Body of pancreas (tissue), 4 donors: Measurements from ENCODE around the gene PGS1. TPM values are rescaled to one million over a fixed set of nuclear protein-coding genes. Genes with fewer than 3 reads are reported as not detected.
A peak's percentile ranks its signal among the peaks of the same experiment; 100 is the strongest.

Source experiments
- ATAC-seq: fragments of 150-250 bp; one replicate; pipeline ENCODE4 v1.9.1; 2016
- DNase-seq, 4 donors: peaks; one replicate each; pipeline ENCODE4 v3.0.0-alpha.2; 2019
- H3K27ac ChIP-seq, 4 donors: fragments of 200-600 bp; sonication (generic); 1 replicate in 3 of 4; 2 replicates in 1 of 4; pipeline versions ENCODE4 v1.5.1 to v1.6.1; 2016 to 2019; ENCODE audit warnings: mild to moderate bottlenecking in 1 of 4, mixed read lengths in 1 of 4, moderate library complexity in 1 of 4
- H3K27me3 ChIP-seq, 2 donors: fragments of 200-600 bp; sonication (generic); one replicate each; pipeline ENCODE4 v1.6.0; 2016; ENCODE audit warnings: mild to moderate bottlenecking in 1 of 2
- H3K36me3 ChIP-seq, 2 donors: fragments of 200-600 bp; sonication (generic); replicated peaks in 1 of 2; 2 replicates each; pipeline ENCODE4 v1.5.1; 2016; ENCODE audit warnings: low read depth in 2 of 2; ENCODE audit not compliant: insufficient read depth in 1 of 2
- H3K4me1 ChIP-seq: fragments of 200-600 bp; sonication (generic); one replicate; pipeline ENCODE4 v1.6.0; 2016
- H3K4me3 ChIP-seq, 2 donors: fragments of 200-600 bp; sonication (generic); 1 replicate in 1 of 2; 2 replicates in 1 of 2; pipeline ENCODE4 v1.5.1; 2016 to 2019
- H3K9me3 ChIP-seq, 3 donors: fragments of 200-600 bp; sonication (generic); 1 replicate in 2 of 3; 2 replicates in 1 of 3; pipeline ENCODE4 v1.5.1; 2016
- CTCF ChIP-seq, 7 experiments: fragments of 450-650 bp in 4 of 7; fragments of 200-600 bp in 3 of 7; sonication (generic) in 3 of 7; IDR thresholded peaks; one replicate each; pipeline ENCODE4 v1.5.1; 2016 to 2019; ENCODE audit warnings: antibody characterized with exemption in 7 of 7
- POLR2A ChIP-seq, 3 donors: fragments of 450-650 bp; IDR thresholded peaks; one replicate each; pipeline ENCODE4 v1.6.1; 2016; ENCODE audit warnings: antibody characterized with exemption in 3 of 3, mild to moderate bottlenecking in 2 of 3
- WGBS, 2 donors: methylation state at CpG; one replicate each; pipeline ENCODE4 v1.1.5; 2017; 5-methylcytosine and 5-hydroxymethylcytosine counted together
- intact Hi-C: fragments of 100-400 bp; cut with DNase I; formaldehyde crosslinking; loops from one replicate; pipeline ENCODE4 v1.15.1; 2023
- total RNA-seq, 2 donors: library from RNA; depleted of rRNA; stranded (reverse); fragments of >200 nt; gene quantifications; one replicate each; pipeline ENCODE4 v1.1.0, GENCODE V29; 2016

PGS1 gene
- total RNA-seq, 2 donors from 2014 or later: 17.1 to 30.4 TPM

DNA sequence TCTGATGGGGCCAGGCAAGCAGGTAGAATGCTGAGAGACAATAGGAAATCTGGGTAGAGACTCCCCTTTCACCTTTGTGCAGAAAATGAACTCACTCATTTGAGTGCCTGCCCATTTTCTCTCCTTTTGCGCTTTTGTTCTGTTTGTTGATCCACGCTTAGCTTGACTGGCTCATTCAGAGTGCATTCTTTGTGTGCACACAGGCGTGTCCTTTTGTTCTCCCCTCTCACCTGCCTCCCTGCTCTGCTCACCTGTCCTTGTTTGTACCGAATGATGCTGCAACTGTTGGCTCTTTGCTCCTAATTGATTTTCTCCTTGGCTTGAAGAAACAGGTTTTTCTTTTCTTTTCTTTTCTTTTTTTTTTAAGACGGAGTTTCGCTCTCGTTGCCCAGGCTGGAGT lies 15.8 kb downstream of the PGS1 start:
- Histone ChIP-seq H3K4me3 (no peak overlapping the region), H3K36me3 (peaks cover under 1 to 13% of the 10 kb centered on the region in 2 donors), H3K27me3 (no peaks in the 10 kb centered on the region), H3K4me1 (peaks cover 18% of the 10 kb centered on the region), H3K27ac (no peak overlapping the region), H3K9me3 (no peaks in the 10 kb centered on the region)
- TF ChIP-seq CTCF (IDR thresholded peaks at IDR 0.05) (no peak), POLR2A (IDR thresholded peaks at IDR 0.05) (no peak)
- 86 to 88% methylated on average over 7 of the region's 7 CpGs for WGBS, 2 donors
- no peak for ATAC-seq
- DNase-seq: no peak
- intact Hi-C loops: no loop called here

DNA sequence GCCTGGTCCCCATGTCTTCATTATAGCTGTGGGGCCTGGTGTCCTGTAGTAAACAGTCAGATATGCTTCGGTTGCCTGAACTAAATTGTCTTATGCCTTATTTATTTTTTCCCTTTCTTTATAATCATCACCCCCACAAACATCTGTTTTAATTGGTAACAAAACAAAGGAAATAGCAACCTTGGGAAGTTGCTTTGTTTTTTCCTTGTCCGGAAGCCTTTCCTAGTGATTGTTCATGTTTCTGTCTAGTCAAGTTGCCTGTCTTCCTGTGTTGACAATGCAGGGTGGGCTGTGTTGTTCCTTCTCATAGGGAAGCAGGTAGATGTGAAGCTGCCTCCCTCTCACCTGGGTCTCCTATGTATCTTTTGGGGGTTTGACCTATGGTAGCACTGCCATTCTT lies 16.7 kb downstream of the PGS1 start:
- TF ChIP-seq CTCF (IDR thresholded peaks at IDR 0.05): no peak
- TF ChIP-seq POLR2A (IDR thresholded peaks at IDR 0.05): no peak
- WGBS, 2 donors: 90 to 91% methylated on average over 2 of the region's 2 CpGs
- ATAC-seq (no peak), DNase-seq (no peak)
- Histone ChIP-seq H3K27me3 (no peaks in the 10 kb centered on the region), H3K4me3 (no peak overlapping the region), H3K27ac (no peak overlapping the region), H3K9me3 (no peaks in the 10 kb centered on the region), H3K4me1 (peaks cover 18% of the 10 kb centered on the region), H3K36me3 (peaks cover 3 to 22% of the 10 kb centered on the region in 2 donors)
- intact Hi-C loops: no loop called here

GRCh38 chr17:78396441-78397337 lies 18.2 kb downstream of the PGS1 start:
- intact Hi-C loops: no loop called here
- Histone ChIP-seq H3K27ac (peak overlapping the region in 3 of 4 donors; percentile 15 to 56 (median 42)), H3K4me1 (peaks cover 18% of the 10 kb centered on the region)

GRCh38 chr17:78397681-78398101 lies 19.2 kb downstream of the PGS1 start:
- Histone ChIP-seq H3K4me1 (peaks cover 18% of the 10 kb centered on the region), H3K27ac (peak overlapping the region in 1 of 4 donors; percentile 56), H3K9me3 (no peaks in the 10 kb centered on the region), H3K4me3 (no peak overlapping the region), H3K27me3 (no peaks in the 10 kb centered on the region), H3K36me3 (peaks cover 11 to 35% of the 10 kb centered on the region in 2 donors)
- DNase-seq (no peak), ATAC-seq (no peak)
- no peak for TF ChIP-seq POLR2A (IDR thresholded peaks at IDR 0.05)
- TF ChIP-seq CTCF (IDR thresholded peaks at IDR 0.05): no peak
- intact Hi-C loops: no loop called here
- 71 to 72% methylated on average over 11 to 13 of the region's 13 CpGs for WGBS, 2 donors

More at GRCh38 chr17:78396441-78397337, 18.2 kb downstream of the PGS1 start:
- Histone ChIP-seq H3K9me3 (no peaks in the 10 kb centered on the region), H3K4me3 (no peak overlapping the region), H3K36me3 (peaks cover 7 to 33% of the 10 kb centered on the region in 2 donors), H3K27me3 (no peaks in the 10 kb centered on the region)
- WGBS, 2 donors: 20 to 41% methylated on average over 10 to 14 of the region's 14 CpGs
- DNase-seq (peak; percentile 74 to 90 (median 82)), ATAC-seq (peak; percentile 92)
- no peak for TF ChIP-seq CTCF (IDR thresholded peaks at IDR 0.05)
- no peak for TF ChIP-seq POLR2A (IDR thresholded peaks at IDR 0.05)
